ENCODE data around the gene NCAN.

DNA sequence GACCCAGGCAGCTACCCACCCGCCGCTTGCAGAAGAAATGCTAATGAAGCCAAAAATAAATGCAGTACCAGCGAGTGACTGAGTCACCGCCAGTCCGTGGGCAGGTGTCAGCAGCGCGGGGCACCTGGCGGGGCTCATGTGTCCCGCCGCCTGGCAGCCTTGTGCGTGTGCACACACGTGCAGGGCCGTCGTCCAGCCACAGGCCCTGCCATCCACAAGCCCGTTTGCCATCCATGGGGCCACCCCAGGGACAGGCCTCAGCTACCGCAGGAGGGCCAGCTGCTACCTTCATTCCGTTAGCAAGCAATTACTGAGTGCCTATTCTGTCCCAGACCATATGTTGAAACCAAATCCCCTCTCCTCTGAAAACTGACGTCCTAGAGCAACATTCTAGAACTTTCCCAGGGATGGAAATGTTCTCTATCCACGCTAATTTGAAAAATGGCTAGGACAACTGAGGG, 20.5 kb downstream of the NCAN start:
- TF ChIP-seq FOS (IDR thresholded peaks at IDR 0.05; ENCODE audit: low read depth, low read length), result no peak
- no peak for TF ChIP-seq POLR2A (IDR thresholded peaks at IDR 0.05; ENCODE audit: low read depth, low read length)
